SK-N-SH treated with all-trans-retinoic acid at 6 μM for 48 hours (cell line): ENCODE measurements around the gene CGN.

ENCODE experiments used
- ARNTL ChIP-seq: fragments of 450-650 bp; formaldehyde crosslinking; IDR thresholded peaks from 2 replicates; pipeline ENCODE4 v1.5.0; 2020; ENCODE audit warnings: low read depth, mild to moderate bottlenecking, moderate library complexity, borderline replicate concordance
- BACH2 ChIP-seq: fragments of 250-450 bp; sonication (Bioruptor Pico); IDR thresholded peaks from 2 replicates; pipeline ENCODE4 v1.9.0; 2021; ENCODE audit warnings: mild to moderate bottlenecking, borderline replicate concordance
- OSR1 ChIP-seq: fragments of 250-450 bp; sonication (Bioruptor Pico); IDR thresholded peaks from 2 replicates; pipeline ENCODE4 v1.8.0; 2022; ENCODE audit warnings: moderate library complexity, mild to moderate bottlenecking, inconsistent platforms
- ZC3H10 ChIP-seq: fragments of 250-450 bp; sonication (Bioruptor Pico); IDR thresholded peaks from 2 replicates; pipeline ENCODE4 v1.5.1; 2021; ENCODE audit warnings: mild to moderate bottlenecking, moderate library complexity
- ZFP3 ChIP-seq: fragments of 250-450 bp; sonication (Bioruptor Pico); IDR thresholded peaks from 2 replicates; pipeline ENCODE4 v1.5.0; 2020; ENCODE audit warnings: mild to moderate bottlenecking, moderate library complexity
- ZNF565 ChIP-seq: fragments of 450-650 bp; formaldehyde crosslinking; conservative IDR thresholded peaks from 2 replicates; pipeline ENCODE4 v1.5.0; 2020; ENCODE audit warnings: low read depth, mild to moderate bottlenecking, moderate library complexity
- TF ChIP-seq, protein P1 (sequence below): fragments of 250-450 bp; sonication (Bioruptor Pico); IDR thresholded peaks from 2 replicates; pipeline ENCODE4 v1.5.1; 2021; ENCODE audit warnings: mild to moderate bottlenecking, moderate library complexity
- TF ChIP-seq, protein P2 (sequence below): fragments of 250-450 bp; sonication (Bioruptor Pico); IDR thresholded peaks from 2 replicates; pipeline ENCODE4 v1.8.0; 2021; ENCODE audit warnings: low read depth, mild to moderate bottlenecking, moderate library complexity, borderline replicate concordance

DNA sequence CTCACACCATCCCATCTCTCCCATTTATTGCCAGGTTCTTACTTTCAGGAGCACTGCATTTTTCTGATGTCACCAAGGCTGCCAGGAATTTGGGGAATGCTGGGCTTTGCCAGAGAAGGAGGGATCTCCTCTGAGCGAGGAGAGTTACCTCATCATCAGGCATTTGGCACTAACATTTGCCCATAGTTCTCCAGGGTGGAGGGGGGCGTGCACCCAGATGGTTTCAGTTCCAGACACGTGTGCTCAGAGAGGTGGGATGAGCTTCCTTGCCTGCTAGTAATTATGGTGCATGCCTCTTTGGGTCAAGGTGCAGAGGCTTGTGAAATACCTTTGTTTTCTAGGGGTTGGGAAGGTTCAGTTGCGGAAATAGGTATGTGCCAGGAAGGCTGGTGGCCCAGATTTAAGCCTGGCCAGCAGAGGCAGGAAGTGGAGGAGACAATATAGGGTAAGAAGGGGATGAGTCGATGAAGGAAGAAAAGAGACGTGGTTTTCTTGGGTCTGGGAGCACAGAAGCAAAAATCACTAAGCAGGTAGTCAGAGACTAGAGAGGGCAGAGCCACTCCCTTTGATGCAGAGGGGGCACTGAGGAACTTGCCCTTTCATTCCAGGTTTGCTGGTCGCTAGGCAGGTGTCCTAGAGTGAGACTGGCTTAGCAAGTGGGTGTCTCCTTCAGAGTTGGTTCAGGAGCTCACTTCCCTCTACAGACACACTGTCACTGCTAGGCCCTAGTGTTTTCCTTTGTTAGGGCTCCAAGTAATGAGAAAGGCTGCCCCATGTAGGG, 36.1 kb downstream of the CGN start:
- no peak for TF ChIP-seq ZC3H10 (CRISPR knock-in tag)
- no peak for TF ChIP-seq ARNTL (CRISPR knock-in tag)
- TF ChIP-seq ZNF565 = no peak
- TF ChIP-seq ZFP3 (CRISPR knock-in tag) = no peak
- TF ChIP-seq BACH2 (CRISPR knock-in tag) = no peak
- TF ChIP-seq OSR1 = no peak
- TF ChIP-seq, protein P1, sequence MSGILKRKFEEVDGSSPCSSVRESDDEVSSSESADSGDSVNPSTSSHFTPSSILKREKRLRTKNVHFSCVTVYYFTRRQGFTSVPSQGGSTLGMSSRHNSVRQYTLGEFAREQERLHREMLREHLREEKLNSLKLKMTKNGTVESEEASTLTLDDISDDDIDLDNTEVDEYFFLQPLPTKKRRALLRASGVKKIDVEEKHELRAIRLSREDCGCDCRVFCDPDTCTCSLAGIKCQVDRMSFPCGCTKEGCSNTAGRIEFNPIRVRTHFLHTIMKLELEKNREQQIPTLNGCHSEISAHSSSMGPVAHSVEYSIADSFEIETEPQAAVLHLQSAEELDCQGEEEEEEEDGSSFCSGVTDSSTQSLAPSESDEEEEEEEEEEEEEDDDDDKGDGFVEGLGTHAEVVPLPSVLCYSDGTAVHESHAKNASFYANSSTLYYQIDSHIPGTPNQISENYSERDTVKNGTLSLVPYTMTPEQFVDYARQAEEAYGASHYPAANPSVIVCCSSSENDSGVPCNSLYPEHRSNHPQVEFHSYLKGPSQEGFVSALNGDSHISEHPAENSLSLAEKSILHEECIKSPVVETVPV = no peak
- TF ChIP-seq, protein P2, sequence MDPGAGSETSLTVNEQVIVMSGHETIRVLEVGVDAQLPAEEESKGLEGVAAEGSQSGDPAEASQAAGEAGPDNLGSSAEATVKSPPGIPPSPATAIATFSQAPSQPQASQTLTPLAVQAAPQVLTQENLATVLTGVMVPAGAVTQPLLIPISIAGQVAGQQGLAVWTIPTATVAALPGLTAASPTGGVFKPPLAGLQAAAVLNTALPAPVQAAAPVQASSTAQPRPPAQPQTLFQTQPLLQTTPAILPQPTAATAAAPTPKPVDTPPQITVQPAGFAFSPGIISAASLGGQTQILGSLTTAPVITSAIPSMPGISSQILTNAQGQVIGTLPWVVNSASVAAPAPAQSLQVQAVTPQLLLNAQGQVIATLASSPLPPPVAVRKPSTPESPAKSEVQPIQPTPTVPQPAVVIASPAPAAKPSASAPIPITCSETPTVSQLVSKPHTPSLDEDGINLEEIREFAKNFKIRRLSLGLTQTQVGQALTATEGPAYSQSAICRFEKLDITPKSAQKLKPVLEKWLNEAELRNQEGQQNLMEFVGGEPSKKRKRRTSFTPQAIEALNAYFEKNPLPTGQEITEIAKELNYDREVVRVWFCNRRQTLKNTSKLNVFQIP (CRISPR knock-in tag) = no peak
